Fibroblast of lung (primary cell): ENCODE results near the gene TCEAL9. TPM values are rescaled to one million over a fixed set of nuclear protein-coding genes. Genes with fewer than 3 reads are reported as not detected.

ENCODE experiments used
- DNase-seq, 2 donors: peaks; one replicate each; pipeline versions ENCODE4 v3.0.0 to v3.0.0-alpha.2; 2010; ENCODE audit warnings: low read depth in 2 of 2
- H2AFZ ChIP-seq: 2 replicates; pipeline ENCODE4 v1.5.1; 2012; ENCODE audit warnings: low read length, control low read depth, inconsistent platforms
- H3K27ac ChIP-seq: 2 replicates; pipeline ENCODE4 v1.5.1; 2011; ENCODE audit warnings: low read length, control low read depth; ENCODE audit not compliant: insufficient read depth
- H3K27me3 ChIP-seq: 2 replicates; pipeline ENCODE4 v1.5.1; 2011; ENCODE audit warnings: mild to moderate bottlenecking, low read length; ENCODE audit not compliant: control insufficient read depth, insufficient read depth
- H3K36me3 ChIP-seq: 2 replicates; pipeline ENCODE4 v1.5.1; 2011; ENCODE audit warnings: low read length; ENCODE audit not compliant: control insufficient read depth, insufficient read depth
- H3K4me1 ChIP-seq: 2 replicates; pipeline ENCODE4 v1.5.1; 2011; ENCODE audit warnings: low read length; ENCODE audit not compliant: control insufficient read depth, insufficient read depth; ENCODE audit errors: extremely low read depth
- H3K4me2 ChIP-seq: 2 replicates; pipeline ENCODE4 v1.5.1; 2011; ENCODE audit warnings: low read length, control low read depth; ENCODE audit not compliant: insufficient read depth; ENCODE audit errors: extremely low read depth
- H3K4me3 ChIP-seq, 4 experiments: fragments of 200-600 bp in 1 of 4; sonication (generic) in 1 of 4; replicated peaks in 1 of 4; 2 replicates each; pipeline ENCODE4 v1.5.1; 2011 to 2016; ENCODE audit warnings: low read length in 4 of 4, low read depth in 3 of 4, mild to moderate bottlenecking in 3 of 4, control low read depth in 2 of 4, inconsistent platforms in 1 of 4, mixed read lengths in 1 of 4; ENCODE audit not compliant: insufficient read depth in 1 of 4; ENCODE audit errors: control extremely low read depth in 1 of 4
- H3K79me2 ChIP-seq: 2 replicates; pipeline ENCODE4 v1.5.1; 2012; ENCODE audit warnings: mild to moderate bottlenecking, low read length, inconsistent platforms; ENCODE audit not compliant: control insufficient read depth, insufficient read depth
- H3K9ac ChIP-seq: 2 replicates; pipeline ENCODE4 v1.5.1; 2011; ENCODE audit warnings: mild to moderate bottlenecking, low read length, control low read depth; ENCODE audit not compliant: insufficient read depth
- H3K9me3 ChIP-seq: 2 replicates; pipeline ENCODE4 v1.5.1; 2012; ENCODE audit warnings: low read depth, low read length; ENCODE audit not compliant: control insufficient read depth, insufficient read depth
- H4K20me1 ChIP-seq: 2 replicates; pipeline ENCODE4 v1.5.1; 2011; ENCODE audit warnings: low read length; ENCODE audit not compliant: control insufficient read depth, insufficient read depth; ENCODE audit errors: extremely low read depth
- CTCF ChIP-seq, 2 donors: IDR thresholded peaks in 1 of 2; conservative IDR thresholded peaks in 1 of 2; 1 replicate in 1 of 2; 2 replicates in 1 of 2; pipeline ENCODE4 v1.5.1; 2011 to 2012; ENCODE audit warnings: low read length in 2 of 2, control low read depth in 1 of 2, inconsistent platforms in 1 of 2, low read depth in 1 of 2, mild to moderate bottlenecking in 1 of 2
- EZH2 ChIP-seq: IDR thresholded peaks from 2 replicates; pipeline ENCODE4 v1.5.1; 2012; ENCODE audit warnings: low read length, control low read depth, mild to moderate bottlenecking; ENCODE audit errors: missing control alignments
- polyA minus RNA-seq: library from RNA; depleted of rRNA, polyadenylated mRNA; stranded (reverse); fragments of >200 nt; gene quantifications from 2 replicates; pipeline ENCODE4 v1.2.3, GENCODE V29; 2011; ENCODE audit warnings: low replicate concordance
- polyA plus RNA-seq, 2 donors: library from polyadenylated mRNA; depleted of rRNA in 1 of 2; stranded (reverse) in 1 of 2; unstranded in 1 of 2; fragments of >200 nt; gene quantifications; 2 replicates each; pipeline ENCODE4 v1.2.1, GENCODE V29; 2011 to 2012; ENCODE audit warnings: missing spikeins in 1 of 2
- total RNA-seq: library from RNA; depleted of rRNA; stranded (reverse); fragments of >200 nt; gene quantifications from 2 replicates; pipeline ENCODE4 v1.2.1, GENCODE V29; 2014

TCEAL9 gene
- 89.5 and 107 TPM in 2 replicates for total RNA-seq
- 198 and 286 TPM in 2 replicates for polyA plus RNA-seq
- polyA plus RNA-seq (2012) = 202 and 274 TPM in 2 replicates
- polyA minus RNA-seq = 0.31 and 0.78 TPM in 2 replicates

- Histone ChIP-seq H4K20me1 (no peaks in the 10 kb centered on the region), H3K9me3 (no peaks in the 10 kb centered on the region), H3K27ac (peak within 1 kb of the TSS; percentile 76), H3K36me3 (no peaks in the 10 kb centered on the region), H3K9ac (peak within 1 kb of the TSS; percentile 60), H3K4me1 (no peaks in the 10 kb centered on the region), H3K79me2 (peaks cover 16% of the 10 kb centered on the region), H2AFZ (peak within 1 kb of the TSS; percentile 62), H3K4me2 (peak within 1 kb of the TSS; percentile 58), H3K27me3 (no peaks in the 10 kb centered on the region), H3K4me3 (peak within 1 kb of the TSS; percentile 35 to 93 (median 63))
- peak; percentile 80 to 88 for DNase-seq
- no peak for TF ChIP-seq EZH2
- TF ChIP-seq CTCF (conservative IDR thresholded peaks at IDR 0.05 in 1 of 2, IDR thresholded peaks at IDR 0.05 in 1 of 2; ENCODE audit: low read depth in 1 of 2, low read length in 2 of 2) = no peak
These were observed at the start of gene TCEAL9 for GRCh38 chrX:103356130-103356798. TCEAL9 (plus strand) TSS chrX:103356506; CDS start chrX:103357685, 1,179 bp downstream.

- no peaks in the 10 kb centered on the region for H3K36me3 ChIP-seq
- H3K27ac ChIP-seq = no peak overlapping the region
- H3K27me3 ChIP-seq = no peaks in the 10 kb centered on the region
- H3K9ac ChIP-seq = no peak overlapping the region
- H3K4me1 ChIP-seq = no peaks in the 10 kb centered on the region
- H4K20me1 ChIP-seq = no peaks in the 10 kb centered on the region
- no peak for TF ChIP-seq CTCF (conservative IDR thresholded peaks at IDR 0.05 in 1 of 2, IDR thresholded peaks at IDR 0.05 in 1 of 2; ENCODE audit: low read depth in 1 of 2, low read length in 2 of 2)
- TF ChIP-seq EZH2 = no peak
- no peak overlapping the region for H3K4me2 ChIP-seq
- H2AFZ ChIP-seq = no peak overlapping the region
- no peaks in the 10 kb centered on the region for H3K9me3 ChIP-seq
- no peak for DNase-seq
- H3K4me3 ChIP-seq = peak overlapping the region in 2 of 4 experiments; percentile 21 to 49
- no peaks in the 10 kb centered on the region for H3K79me2 ChIP-seq
These were observed 46.3 kb upstream of the TCEAL9 start for GRCh38 chrX:103309860-103310554.

- H3K4me3 ChIP-seq = peak within 1 kb of the TSS in 2 of 4 experiments; percentile 49 to 53
- no peak for TF ChIP-seq EZH2
- TF ChIP-seq CTCF (conservative IDR thresholded peaks at IDR 0.05 in 1 of 2, IDR thresholded peaks at IDR 0.05 in 1 of 2; ENCODE audit: low read depth in 1 of 2, low read length in 2 of 2) = no peak
- H2AFZ ChIP-seq = no peak within 1 kb of the TSS
- DNase-seq = peak; percentile 17 to 42
- no peaks in the 10 kb centered on the region for H3K79me2 ChIP-seq
- H3K27me3 ChIP-seq = no peaks in the 10 kb centered on the region
- no peak within 1 kb of the TSS for H3K27ac ChIP-seq
- H3K4me1 ChIP-seq = no peaks in the 10 kb centered on the region
- no peaks in the 10 kb centered on the region for H4K20me1 ChIP-seq
- H3K9me3 ChIP-seq = no peaks in the 10 kb centered on the region
- peak within 1 kb of the TSS; percentile 15 for H3K4me2 ChIP-seq
- H3K36me3 ChIP-seq = no peaks in the 10 kb centered on the region
- H3K9ac ChIP-seq = no peak within 1 kb of the TSS
These were observed 45.5 kb upstream of the TCEAL9 start, which contains the start of gene BEX2 for GRCh38 chrX:103310555-103311398. BEX2 (minus strand) TSS chrX:103310990; CDS start chrX:103309976, 1,014 bp downstream.
